GM23338 (cell line): ENCODE data around the gene FARS2. TPM values are rescaled to one million over a fixed set of nuclear protein-coding genes. Genes with fewer than 3 reads are reported as not detected.

Experiments used
- ATAC-seq: fragments of 200-7000 bp; cut with Tn5 transposase; 3 replicates; pipeline ENCODE4 v1.9.1; 2020
- DNase-seq: peaks from one replicate; pipeline ENCODE4 v3.0.0-alpha.2; 2015; ENCODE audit warnings: low spot score
- H2AFZ ChIP-seq: fragments of 200-600 bp; sonication (generic); 2 replicates; pipeline ENCODE4 v1.8.0; 2016; ENCODE audit warnings: antibody characterized with exemption, mild to moderate bottlenecking, moderate library complexity
- H3F3A ChIP-seq: fragments of 200-600 bp; sonication (generic); replicated peaks from 2 replicates; pipeline ENCODE4 v1.8.0; 2017; ENCODE audit warnings: antibody characterized with exemption, mixed run types, low read depth
- H3K27ac ChIP-seq: fragments of 200-600 bp; sonication (generic); 2 replicates; pipeline ENCODE4 v1.6.1; 2016; ENCODE audit warnings: low read depth
- H3K27me3 ChIP-seq: fragments of 200-600 bp; sonication (generic); 2 replicates; pipeline ENCODE4 v1.8.0; 2016; ENCODE audit warnings: mild to moderate bottlenecking, mixed run types, moderate library complexity; ENCODE audit not compliant: insufficient read depth
- H3K36me3 ChIP-seq: fragments of 200-600 bp; sonication (generic); 2 replicates; pipeline ENCODE4 v1.8.0; 2016; ENCODE audit warnings: mild to moderate bottlenecking; ENCODE audit not compliant: insufficient read depth
- H3K4me1 ChIP-seq: fragments of 200-600 bp; sonication (generic); 2 replicates; pipeline ENCODE4 v1.8.0; 2016; ENCODE audit warnings: mild to moderate bottlenecking, moderate library complexity; ENCODE audit not compliant: insufficient read depth
- H3K4me2 ChIP-seq: fragments of 200-600 bp; sonication (generic); 2 replicates; pipeline ENCODE4 v1.7.1; 2017; ENCODE audit warnings: mixed run types
- H3K4me3 ChIP-seq: fragments of 200-600 bp; sonication (generic); 2 replicates; pipeline ENCODE4 v1.6.1; 2016; ENCODE audit warnings: mixed run types
- H3K79me2 ChIP-seq: fragments of 200-600 bp; sonication (generic); replicated peaks from 2 replicates; pipeline ENCODE4 v1.8.0; 2017; ENCODE audit warnings: mild to moderate bottlenecking; ENCODE audit not compliant: insufficient read depth
- H3K9me2 ChIP-seq: fragments of 200-600 bp; sonication (generic); 2 replicates; pipeline ENCODE4 v1.8.0; 2017; ENCODE audit not compliant: insufficient read depth
- H4K20me1 ChIP-seq: fragments of 200-600 bp; sonication (generic); replicated peaks from 2 replicates; pipeline ENCODE4 v1.8.0; 2017; ENCODE audit warnings: mild to moderate bottlenecking; ENCODE audit not compliant: insufficient read depth
- H3K27ac Mint-ChIP-seq: 2 replicates; pipeline ENCODE4 v1.8.0; 2020; ENCODE audit warnings: inconsistent platforms, mild to moderate bottlenecking, moderate library complexity, mixed read lengths
- H3K27me3 Mint-ChIP-seq: 3 replicates; pipeline ENCODE4 v1.8.0; 2022; ENCODE audit warnings: low read depth, mild to moderate bottlenecking, moderate library complexity, mixed read lengths, inconsistent platforms; ENCODE audit not compliant: insufficient read depth, poor library complexity
- H3K36me3 Mint-ChIP-seq: 3 replicates; pipeline ENCODE4 v1.8.0; 2021; ENCODE audit warnings: low read depth, mild to moderate bottlenecking, inconsistent platforms, moderate library complexity, mixed read lengths
- H3K4me1 Mint-ChIP-seq: 3 replicates; pipeline ENCODE4 v1.8.0; 2020; ENCODE audit warnings: mild to moderate bottlenecking, inconsistent platforms, mixed read lengths
- H3K4me3 Mint-ChIP-seq: 3 replicates; pipeline ENCODE4 v1.8.0; 2021; ENCODE audit warnings: moderate library complexity, mild to moderate bottlenecking, inconsistent platforms, mixed read lengths
- H3K9me3 Mint-ChIP-seq: 3 replicates; pipeline ENCODE4 v1.8.0; 2020; ENCODE audit warnings: moderate library complexity, mild to moderate bottlenecking, inconsistent platforms, mixed read lengths
- CREB1 ChIP-seq: fragments of 250-450 bp; sonication (Bioruptor Pico); IDR thresholded peaks from 2 replicates; pipeline ENCODE4 v1.5.0; 2020; ENCODE audit warnings: low read depth, mild to moderate bottlenecking, moderate library complexity
- ETS1 ChIP-seq: IDR thresholded peaks from 2 replicates; pipeline ENCODE4 v1.6.1; 2016; ENCODE audit warnings: antibody characterized with exemption
- EZH2 ChIP-seq: fragments of 200-600 bp; sonication (generic); IDR thresholded peaks from one replicate; pipeline ENCODE4 v1.8.0; 2017; ENCODE audit warnings: antibody characterized with exemption, mild to moderate bottlenecking, low read depth; ENCODE audit not compliant: unreplicated experiment
- EZH2phosphoT487 ChIP-seq: fragments of 200-600 bp; sonication (generic); IDR thresholded peaks from one replicate; pipeline ENCODE4 v1.8.1; 2018; ENCODE audit warnings: antibody characterized with exemption; ENCODE audit not compliant: unreplicated experiment
- JUNB ChIP-seq: IDR thresholded peaks from one replicate; pipeline ENCODE4 v1.6.1; 2016; ENCODE audit warnings: antibody characterized with exemption; ENCODE audit not compliant: unreplicated experiment
- NANOG ChIP-seq: IDR thresholded peaks from 2 replicates; pipeline ENCODE4 v1.6.1; 2016; ENCODE audit warnings: antibody characterized with exemption, borderline replicate concordance
- POLR2AphosphoS5 ChIP-seq: IDR thresholded peaks from 2 replicates; pipeline ENCODE4 v1.6.1; 2016; ENCODE audit warnings: antibody characterized with exemption, low read depth
- STAT1 ChIP-seq: IDR thresholded peaks from one replicate; pipeline ENCODE4 v1.6.1; 2016; ENCODE audit warnings: antibody characterized with exemption; ENCODE audit not compliant: unreplicated experiment
- ZNF114 ChIP-seq: fragments of 250-450 bp; sonication (Bioruptor Pico); IDR thresholded peaks from 2 replicates; pipeline ENCODE4 v1.5.0; 2020; ENCODE audit warnings: mild to moderate bottlenecking, moderate library complexity
- ZNF331 ChIP-seq: fragments of 250-450 bp; sonication (Bioruptor Pico); IDR thresholded peaks from 2 replicates; pipeline ENCODE4 v1.5.0; 2020; ENCODE audit warnings: low read depth, mild to moderate bottlenecking, moderate library complexity
- ZNF462 ChIP-seq: fragments of 250-450 bp; sonication (Bioruptor Pico); IDR thresholded peaks from 2 replicates; pipeline ENCODE4 v1.5.0; 2020; ENCODE audit warnings: mild to moderate bottlenecking, moderate library complexity
- polyA plus RNA-seq: library from polyadenylated mRNA; unstranded; fragments of >200 nt; fragmentation: Nextera tagmentation; extraction: Ambion mirVana; gene quantifications from 2 replicates; pipeline ENCODE4 v1.2.1, GENCODE V29; 2016
- total RNA-seq: library from RNA; depleted of rRNA; stranded (reverse); fragments of >200 nt; shearing (Covaris generic); gene quantifications from 2 replicates; pipeline ENCODE4 v1.2.3, GENCODE V29; 2014
- TF ChIP-seq, protein P1 (sequence below), 2 experiments: fragments of 200-600 bp in 1 of 2; sonication (generic) in 1 of 2; conservative IDR thresholded peaks; 2 replicates each; pipeline versions ENCODE4 v1.5.1 to v1.6.1; 2016 to 2017; ENCODE audit warnings: antibody characterized with exemption in 2 of 2, low read depth in 2 of 2, mild to moderate bottlenecking in 2 of 2, moderate library complexity in 1 of 2
- TF ChIP-seq, protein P2 (sequence below): IDR thresholded peaks from one replicate; pipeline ENCODE4 v1.6.1; 2018; ENCODE audit warnings: antibody characterized with exemption; ENCODE audit not compliant: unreplicated experiment

The FARS2 gene
- total and polyA plus RNA-seq, 2 experiments from 2014 or later = 7.6 to 19.0 TPM

- Histone ChIP-seq H3K27me3 (no peaks in the 10 kb centered on the region), H3K4me2 (no peak overlapping the region), H2AFZ (no peak overlapping the region), H3K27ac (no peak overlapping the region), H3K36me3 (no peaks in the 10 kb centered on the region), H3K79me2 (0 out of 2 replicates have a peak, but pooled peaks cover 3% of the 10 kb centered on the region), H3F3A (no peaks in the 10 kb centered on the region), H3K9me2 (no peaks in the 10 kb centered on the region), H4K20me1 (no peaks in the 10 kb centered on the region; the same call in 1 of the 2 replicates), H3K4me3 (no peak overlapping the region), H3K4me1 (no peaks in the 10 kb centered on the region)
- H3K4me1 Mint-ChIP-seq = no peaks in the 10 kb centered on the region
- no peak for ATAC-seq
- no peak overlapping the region for H3K4me3 Mint-ChIP-seq
- H3K27ac Mint-ChIP-seq = no peak overlapping the region
- TF ChIP-seq EZH2 (no peak), ETS1 (no peak), JUNB (no peak), POLR2AphosphoS5 (no peak), ZNF462 (CRISPR knock-in tag) (no peak), STAT1 (no peak), EZH2phosphoT487 (no peak), NANOG (no peak), CREB1 (no peak), ZNF114 (CRISPR knock-in tag) (no peak), ZNF331 (CRISPR knock-in tag) (no peak)
- TF ChIP-seq, protein P1, sequence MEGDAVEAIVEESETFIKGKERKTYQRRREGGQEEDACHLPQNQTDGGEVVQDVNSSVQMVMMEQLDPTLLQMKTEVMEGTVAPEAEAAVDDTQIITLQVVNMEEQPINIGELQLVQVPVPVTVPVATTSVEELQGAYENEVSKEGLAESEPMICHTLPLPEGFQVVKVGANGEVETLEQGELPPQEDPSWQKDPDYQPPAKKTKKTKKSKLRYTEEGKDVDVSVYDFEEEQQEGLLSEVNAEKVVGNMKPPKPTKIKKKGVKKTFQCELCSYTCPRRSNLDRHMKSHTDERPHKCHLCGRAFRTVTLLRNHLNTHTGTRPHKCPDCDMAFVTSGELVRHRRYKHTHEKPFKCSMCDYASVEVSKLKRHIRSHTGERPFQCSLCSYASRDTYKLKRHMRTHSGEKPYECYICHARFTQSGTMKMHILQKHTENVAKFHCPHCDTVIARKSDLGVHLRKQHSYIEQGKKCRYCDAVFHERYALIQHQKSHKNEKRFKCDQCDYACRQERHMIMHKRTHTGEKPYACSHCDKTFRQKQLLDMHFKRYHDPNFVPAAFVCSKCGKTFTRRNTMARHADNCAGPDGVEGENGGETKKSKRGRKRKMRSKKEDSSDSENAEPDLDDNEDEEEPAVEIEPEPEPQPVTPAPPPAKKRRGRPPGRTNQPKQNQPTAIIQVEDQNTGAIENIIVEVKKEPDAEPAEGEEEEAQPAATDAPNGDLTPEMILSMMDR (conservative IDR thresholded peaks at IDR 0.05; ENCODE audit: low read depth in 2 of 2) = no peak
- TF ChIP-seq, protein P2, sequence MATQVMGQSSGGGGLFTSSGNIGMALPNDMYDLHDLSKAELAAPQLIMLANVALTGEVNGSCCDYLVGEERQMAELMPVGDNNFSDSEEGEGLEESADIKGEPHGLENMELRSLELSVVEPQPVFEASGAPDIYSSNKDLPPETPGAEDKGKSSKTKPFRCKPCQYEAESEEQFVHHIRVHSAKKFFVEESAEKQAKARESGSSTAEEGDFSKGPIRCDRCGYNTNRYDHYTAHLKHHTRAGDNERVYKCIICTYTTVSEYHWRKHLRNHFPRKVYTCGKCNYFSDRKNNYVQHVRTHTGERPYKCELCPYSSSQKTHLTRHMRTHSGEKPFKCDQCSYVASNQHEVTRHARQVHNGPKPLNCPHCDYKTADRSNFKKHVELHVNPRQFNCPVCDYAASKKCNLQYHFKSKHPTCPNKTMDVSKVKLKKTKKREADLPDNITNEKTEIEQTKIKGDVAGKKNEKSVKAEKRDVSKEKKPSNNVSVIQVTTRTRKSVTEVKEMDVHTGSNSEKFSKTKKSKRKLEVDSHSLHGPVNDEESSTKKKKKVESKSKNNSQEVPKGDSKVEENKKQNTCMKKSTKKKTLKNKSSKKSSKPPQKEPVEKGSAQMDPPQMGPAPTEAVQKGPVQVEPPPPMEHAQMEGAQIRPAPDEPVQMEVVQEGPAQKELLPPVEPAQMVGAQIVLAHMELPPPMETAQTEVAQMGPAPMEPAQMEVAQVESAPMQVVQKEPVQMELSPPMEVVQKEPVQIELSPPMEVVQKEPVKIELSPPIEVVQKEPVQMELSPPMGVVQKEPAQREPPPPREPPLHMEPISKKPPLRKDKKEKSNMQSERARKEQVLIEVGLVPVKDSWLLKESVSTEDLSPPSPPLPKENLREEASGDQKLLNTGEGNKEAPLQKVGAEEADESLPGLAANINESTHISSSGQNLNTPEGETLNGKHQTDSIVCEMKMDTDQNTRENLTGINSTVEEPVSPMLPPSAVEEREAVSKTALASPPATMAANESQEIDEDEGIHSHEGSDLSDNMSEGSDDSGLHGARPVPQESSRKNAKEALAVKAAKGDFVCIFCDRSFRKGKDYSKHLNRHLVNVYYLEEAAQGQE = no peak
- no peaks in the 10 kb centered on the region for H3K36me3 Mint-ChIP-seq
- DNase-seq = no peak
- no peaks in the 10 kb centered on the region for H3K27me3 Mint-ChIP-seq
- no peaks in the 10 kb centered on the region for H3K9me3 Mint-ChIP-seq
Measured at GRCh38 chr6:5395719-5396118, 134.4 kb downstream of the FARS2 start.
